ENCODE measurements around the gene PARD6B.
"Not testable (repeated sequence)": the region's sequence is repeated elsewhere in the genome, so short reads cannot be mapped to it uniquely, and the experiment has no call there.

PARD6B gene

GRCh38 chr20:50731055-50731929 is at the start of gene PARD6B:
Gene PARD6B (plus strand): TSS chr20:50731580. CDS start chr20:50731787, 207 bp downstream.
- peak; percentile 99 for DNase-seq (ENCODE audit: low spot score)

GRCh38 chr20:50682065-50682464 is 49.3 kb upstream of the PARD6B start:
- no peak for DNase-seq (ENCODE audit: low spot score)

- no peak for DNase-seq (ENCODE audit: low spot score)
These were observed 48.3 kb upstream of the PARD6B start for GRCh38 chr20:50682947-50683530.

- DNase-seq (ENCODE audit: low spot score) = no peak
These were observed 47.8 kb upstream of the PARD6B start for GRCh38 chr20:50683570-50683969.

- DNase-seq (ENCODE audit: low spot score) = no peak
These were observed 44.6 kb upstream of the PARD6B start for GRCh38 chr20:50686821-50687220.

- no peak for DNase-seq (ENCODE audit: low spot score)
These were observed 43.0 kb upstream of the PARD6B start for GRCh38 chr20:50688256-50688975.

- no peak for DNase-seq (ENCODE audit: low spot score)
These were observed 41.3 kb upstream of the PARD6B start for GRCh38 chr20:50689864-50690649.

- no peak for DNase-seq (ENCODE audit: low spot score)
These were observed 40.5 kb upstream of the PARD6B start, which contains the start of gene RIPOR3 for GRCh38 chr20:50690650-50691572. Gene RIPOR3 (minus strand): TSS chr20:50691542. CDS start chr20:50691128, 414 bp downstream.

GRCh38 chr20:50691573-50692551 is 39.5 kb upstream of the PARD6B start:
- DNase-seq (ENCODE audit: low spot score) = no peak

- no peak for DNase-seq (ENCODE audit: low spot score)
These were observed 38.8 kb upstream of the PARD6B start for GRCh38 chr20:50692552-50692933.

GRCh38 chr20:50693001-50693400 is 38.4 kb upstream of the PARD6B start:
- DNase-seq (ENCODE audit: low spot score) = no peak

- DNase-seq (ENCODE audit: low spot score) = no peak
These were observed 36.8 kb upstream of the PARD6B start for GRCh38 chr20:50694379-50695134.

- no peak for DNase-seq (ENCODE audit: low spot score)
These were observed 36.1 kb upstream of the PARD6B start for GRCh38 chr20:50695135-50695872.

GRCh38 chr20:50698255-50698654 is 33.1 kb upstream of the PARD6B start:
- not testable (repeated sequence) for DNase-seq (ENCODE audit: low spot score)

GRCh38 chr20:50699688-50700087 is 31.7 kb upstream of the PARD6B start:
- no peak for DNase-seq (ENCODE audit: low spot score)

- no peak for DNase-seq (ENCODE audit: low spot score)
These were observed 30.1 kb upstream of the PARD6B start for GRCh38 chr20:50701041-50701963.
